HG02759 (cell line): ENCODE data around the gene SEMA5B.
A peak's percentile ranks its signal among the peaks of the same experiment; 100 is the strongest.

ENCODE experiments used
- ATAC-seq: cut with Tn5 transposase; IDR thresholded peaks from one replicate; pipeline ENCODE4 v1.9.1; 2021; ENCODE audit warnings: mild to moderate bottlenecking, moderate library complexity; ENCODE audit not compliant: unreplicated experiment

The SEMA5B gene

GRCh38 chr3:123027292-123028232 lies at the start of gene SEMA5B:
Gene SEMA5B (minus strand): TSS chr3:123027763. CDS start chr3:122961263, 66,500 bp downstream.
- no peak for ATAC-seq

GRCh38 chr3:123076496-123077418 lies 49.2 kb upstream of the SEMA5B start:
- ATAC-seq = no peak

- ATAC-seq = no peak
Measured at GRCh38 chr3:123076112-123076495, 48.5 kb upstream of the SEMA5B start.

GRCh38 chr3:123075359-123075758 lies 47.8 kb upstream of the SEMA5B start:
- no peak for ATAC-seq

- ATAC-seq = no peak
Measured at GRCh38 chr3:123072564-123072963, 45.0 kb upstream of the SEMA5B start.

- ATAC-seq = no peak
Measured at GRCh38 chr3:123072152-123072551, 44.6 kb upstream of the SEMA5B start.

- ATAC-seq = no peak
Measured at GRCh38 chr3:123071581-123071980, 44.0 kb upstream of the SEMA5B start.

GRCh38 chr3:123071146-123071545 lies 43.6 kb upstream of the SEMA5B start:
- no peak for ATAC-seq

GRCh38 chr3:123070510-123070909 lies 42.9 kb upstream of the SEMA5B start:
- ATAC-seq = no peak

- ATAC-seq = no peak
Measured at GRCh38 chr3:123068601-123069381, 41.2 kb upstream of the SEMA5B start.

- no peak for ATAC-seq
Measured at GRCh38 chr3:123067689-123068600, 40.4 kb upstream of the SEMA5B start.

GRCh38 chr3:123066896-123067688 lies 39.5 kb upstream of the SEMA5B start, which contains the start of gene PDIA5:
Gene PDIA5 (plus strand): TSS chr3:123067025. CDS start chr3:123067165, 140 bp downstream.
- ATAC-seq = peak; percentile 89

GRCh38 chr3:123066599-123066895 lies 39.0 kb upstream of the SEMA5B start:
- no peak for ATAC-seq

- ATAC-seq = no peak
Measured at GRCh38 chr3:123064914-123065313, 37.4 kb upstream of the SEMA5B start.

- no peak for ATAC-seq
Measured at GRCh38 chr3:123064506-123064905, 36.9 kb upstream of the SEMA5B start.

GRCh38 chr3:123063034-123063433 lies 35.5 kb upstream of the SEMA5B start:
- no peak for ATAC-seq

GRCh38 chr3:123061856-123062255 lies 34.3 kb upstream of the SEMA5B start:
- ATAC-seq = no peak

- no peak for ATAC-seq
Measured at GRCh38 chr3:123060054-123060453, 32.5 kb upstream of the SEMA5B start.

- ATAC-seq = no peak
Measured at GRCh38 chr3:123058505-123058904, 30.9 kb upstream of the SEMA5B start.
